RWPE2 (cell line): ENCODE results near the gene JPH3.

Experiments
- ATAC-seq: fragments of 200-7000 bp; cut with Tn5 transposase; 3 replicates; pipeline ENCODE4 v1.9.1; 2021; ENCODE audit warnings: low read depth
- DNase-seq: peaks from one replicate; pipeline ENCODE4 v3.0.0-alpha.2; 2020; ENCODE audit warnings: low spot score
- H3K27ac ChIP-seq: fragments of 450-650 bp; 2 replicates; pipeline ENCODE4 v1.5.1; 2017; ENCODE audit warnings: mild to moderate bottlenecking; ENCODE audit not compliant: poor library complexity, severe bottlenecking
- H3K27me3 ChIP-seq: fragments of 250-450 bp; sonication (Bioruptor Pico); 2 replicates; pipeline ENCODE4 v1.5.1; 2021; ENCODE audit warnings: mild to moderate bottlenecking, moderate library complexity; ENCODE audit not compliant: insufficient read depth, poor library complexity, severe bottlenecking
- H3K36me3 ChIP-seq: fragments of 250-450 bp; sonication (Bioruptor Pico); 2 replicates; pipeline ENCODE4 v1.5.1; 2020; ENCODE audit warnings: low read depth, mild to moderate bottlenecking, moderate library complexity
- H3K4me1 ChIP-seq: fragments of 250-450 bp; sonication (Bioruptor Pico); 2 replicates; pipeline ENCODE4 v1.5.1; 2021; ENCODE audit warnings: mild to moderate bottlenecking, moderate library complexity; ENCODE audit not compliant: insufficient read depth, poor library complexity, severe bottlenecking
- H3K4me3 ChIP-seq: fragments of 250-450 bp; sonication (Bioruptor Pico); 2 replicates; pipeline ENCODE4 v1.5.1; 2021; ENCODE audit warnings: mild to moderate bottlenecking, moderate library complexity; ENCODE audit not compliant: severe bottlenecking
- H3K9me3 ChIP-seq: fragments of 250-450 bp; sonication (Bioruptor Pico); 2 replicates; pipeline ENCODE4 v1.5.1; 2021; ENCODE audit warnings: mild to moderate bottlenecking, moderate library complexity; ENCODE audit not compliant: severe bottlenecking
- CTCF ChIP-seq: fragments of 450-650 bp; IDR thresholded peaks from one replicate; pipeline ENCODE4 v1.5.1; 2017; ENCODE audit warnings: mild to moderate bottlenecking, moderate library complexity; ENCODE audit not compliant: poor library complexity, severe bottlenecking

JPH3 gene

GRCh38 chr16:87694441-87695125 is 92.3 kb downstream of the JPH3 start:
- Histone ChIP-seq H3K27ac (no peak overlapping the region), H3K4me3 (no peak overlapping the region), H3K27me3 (no peaks in the 10 kb centered on the region), H3K9me3 (no peaks in the 10 kb centered on the region), H3K4me1 (no peaks in the 10 kb centered on the region), H3K36me3 (no peaks in the 10 kb centered on the region)
- ATAC-seq (no peak), DNase-seq (no peak)
- no peak for TF ChIP-seq CTCF

- no peak overlapping the region for H3K27ac ChIP-seq
- no peak for DNase-seq
- ATAC-seq, result no peak
- H3K4me1 ChIP-seq, result no peaks in the 10 kb centered on the region
- no peak for TF ChIP-seq CTCF
- no peaks in the 10 kb centered on the region for H3K9me3 ChIP-seq
- no peaks in the 10 kb centered on the region for H3K27me3 ChIP-seq
- no peak overlapping the region for H3K4me3 ChIP-seq
- H3K36me3 ChIP-seq, result no peaks in the 10 kb centered on the region
Observed at GRCh38 chr16:87695534-87695933, 93.2 kb downstream of the JPH3 start.

GRCh38 chr16:87696726-87697125 is 94.4 kb downstream of the JPH3 start:
- H3K4me1 ChIP-seq, result no peaks in the 10 kb centered on the region
- ATAC-seq, result no peak
- no peak overlapping the region for H3K27ac ChIP-seq
- no peak for DNase-seq
- H3K36me3 ChIP-seq, result 0 out of 2 replicates have a peak, but pooled peaks cover under 1% of the 10 kb centered on the region
- no peak for TF ChIP-seq CTCF
- no peaks in the 10 kb centered on the region for H3K9me3 ChIP-seq
- H3K4me3 ChIP-seq, result no peak overlapping the region
- no peaks in the 10 kb centered on the region for H3K27me3 ChIP-seq

- no peaks in the 10 kb centered on the region for H3K4me1 ChIP-seq
- DNase-seq (no peak), ATAC-seq (no peak)
- H3K9me3 ChIP-seq, result no peaks in the 10 kb centered on the region
- no peak overlapping the region for H3K27ac ChIP-seq
- no peaks in the 10 kb centered on the region for H3K27me3 ChIP-seq
- no peak for TF ChIP-seq CTCF
- H3K36me3 ChIP-seq, result 0 out of 2 replicates have a peak, but pooled peaks cover 6% of the 10 kb centered on the region
- no peak overlapping the region for H3K4me3 ChIP-seq
Observed at GRCh38 chr16:87697256-87697655, 94.9 kb downstream of the JPH3 start.

GRCh38 chr16:87697792-87698191 is 95.5 kb downstream of the JPH3 start:
- Histone ChIP-seq H3K4me1 (no peaks in the 10 kb centered on the region), H3K27ac (no peak overlapping the region), H3K9me3 (no peaks in the 10 kb centered on the region), H3K27me3 (no peaks in the 10 kb centered on the region), H3K4me3 (no peak overlapping the region), H3K36me3 (peaks cover 9% of the 10 kb centered on the region; the same call in 1 of the 2 replicates)
- ATAC-seq (no peak), DNase-seq (no peak)
- TF ChIP-seq CTCF, result no peak
